ENCODE data around the gene HIVEP1. TPM values are rescaled to one million over a fixed set of nuclear protein-coding genes. Genes with fewer than 3 reads are reported as not detected.

Gene HIVEP1
- total RNA-seq, 3 donors from 2014 or later (not counting 1 experiment from before 2014, with no cell fraction given): 26.3 to 37.9 (median 28.4) TPM

DNA sequence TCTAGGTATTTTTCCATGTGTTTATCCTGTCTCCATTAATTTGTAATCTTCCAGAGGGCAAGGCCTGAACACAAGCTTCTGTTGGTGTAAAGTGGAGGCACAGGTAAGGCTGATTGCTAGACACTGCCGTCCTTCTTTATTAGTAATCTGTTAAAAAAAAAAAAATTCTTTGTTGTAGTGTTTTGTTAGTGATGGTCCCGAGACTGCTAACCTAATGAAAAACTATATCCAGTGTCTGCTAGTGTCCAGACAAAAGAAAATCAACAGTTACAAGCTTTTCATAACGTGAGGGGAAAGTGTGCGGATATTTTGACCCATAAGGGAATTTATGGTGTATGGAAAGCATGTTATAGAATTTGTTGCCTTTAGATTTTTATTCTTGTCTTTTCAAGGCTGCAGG lies 4.2 kb upstream of the HIVEP1 start:
- Mint-ChIP-seq H3K27ac (peak overlapping the region; percentile 98), H3K36me3 (no peaks in the 10 kb centered on the region), H3K4me1 (peaks cover 28 to 34% of the 10 kb centered on the region in 2 donors), H3K9me3 (no peaks in the 10 kb centered on the region), H3K4me3 (peak overlapping the region; percentile 99), H3K27me3 (ENCODE audit: low read depth in 2 of 2) (no peaks in the 10 kb centered on the region)
- H3K36me3 ChIP-seq (ENCODE audit: control insufficient read depth, insufficient read depth, low read length): no peaks in the 10 kb centered on the region
- WGBS (ENCODE audit: insufficient coverage): 76% methylated on average over 3 of the region's 4 CpGs
- no peak for DNase-seq
- H3K4me1 ChIP-seq (ENCODE audit: control insufficient read depth, insufficient read depth, low read length): peaks cover 16% of the 10 kb centered on the region
- H3K27me3 ChIP-seq (ENCODE audit: control insufficient read depth, insufficient read depth, low read length): no peaks in the 10 kb centered on the region
- intact Hi-C loops (cut with micrococcal nuclease): loop anchor here (1.0 kb wide), 1 partner anchor 33 kb away; no protein-coding TSS in a partner anchor
- no peaks in the 10 kb centered on the region for H3K9me3 ChIP-seq (ENCODE audit: control insufficient read depth, insufficient read depth, low read length)
- H3K4me3 ChIP-seq (ENCODE audit: low read length): peak overlapping the region; percentile 81
- TF ChIP-seq, protein P1, sequence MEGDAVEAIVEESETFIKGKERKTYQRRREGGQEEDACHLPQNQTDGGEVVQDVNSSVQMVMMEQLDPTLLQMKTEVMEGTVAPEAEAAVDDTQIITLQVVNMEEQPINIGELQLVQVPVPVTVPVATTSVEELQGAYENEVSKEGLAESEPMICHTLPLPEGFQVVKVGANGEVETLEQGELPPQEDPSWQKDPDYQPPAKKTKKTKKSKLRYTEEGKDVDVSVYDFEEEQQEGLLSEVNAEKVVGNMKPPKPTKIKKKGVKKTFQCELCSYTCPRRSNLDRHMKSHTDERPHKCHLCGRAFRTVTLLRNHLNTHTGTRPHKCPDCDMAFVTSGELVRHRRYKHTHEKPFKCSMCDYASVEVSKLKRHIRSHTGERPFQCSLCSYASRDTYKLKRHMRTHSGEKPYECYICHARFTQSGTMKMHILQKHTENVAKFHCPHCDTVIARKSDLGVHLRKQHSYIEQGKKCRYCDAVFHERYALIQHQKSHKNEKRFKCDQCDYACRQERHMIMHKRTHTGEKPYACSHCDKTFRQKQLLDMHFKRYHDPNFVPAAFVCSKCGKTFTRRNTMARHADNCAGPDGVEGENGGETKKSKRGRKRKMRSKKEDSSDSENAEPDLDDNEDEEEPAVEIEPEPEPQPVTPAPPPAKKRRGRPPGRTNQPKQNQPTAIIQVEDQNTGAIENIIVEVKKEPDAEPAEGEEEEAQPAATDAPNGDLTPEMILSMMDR (IDR thresholded peaks at IDR 0.05): no peak
- H3K27ac ChIP-seq (ENCODE audit: low read length): peak overlapping the region; percentile 96
- ATAC-seq: no peak

DNA sequence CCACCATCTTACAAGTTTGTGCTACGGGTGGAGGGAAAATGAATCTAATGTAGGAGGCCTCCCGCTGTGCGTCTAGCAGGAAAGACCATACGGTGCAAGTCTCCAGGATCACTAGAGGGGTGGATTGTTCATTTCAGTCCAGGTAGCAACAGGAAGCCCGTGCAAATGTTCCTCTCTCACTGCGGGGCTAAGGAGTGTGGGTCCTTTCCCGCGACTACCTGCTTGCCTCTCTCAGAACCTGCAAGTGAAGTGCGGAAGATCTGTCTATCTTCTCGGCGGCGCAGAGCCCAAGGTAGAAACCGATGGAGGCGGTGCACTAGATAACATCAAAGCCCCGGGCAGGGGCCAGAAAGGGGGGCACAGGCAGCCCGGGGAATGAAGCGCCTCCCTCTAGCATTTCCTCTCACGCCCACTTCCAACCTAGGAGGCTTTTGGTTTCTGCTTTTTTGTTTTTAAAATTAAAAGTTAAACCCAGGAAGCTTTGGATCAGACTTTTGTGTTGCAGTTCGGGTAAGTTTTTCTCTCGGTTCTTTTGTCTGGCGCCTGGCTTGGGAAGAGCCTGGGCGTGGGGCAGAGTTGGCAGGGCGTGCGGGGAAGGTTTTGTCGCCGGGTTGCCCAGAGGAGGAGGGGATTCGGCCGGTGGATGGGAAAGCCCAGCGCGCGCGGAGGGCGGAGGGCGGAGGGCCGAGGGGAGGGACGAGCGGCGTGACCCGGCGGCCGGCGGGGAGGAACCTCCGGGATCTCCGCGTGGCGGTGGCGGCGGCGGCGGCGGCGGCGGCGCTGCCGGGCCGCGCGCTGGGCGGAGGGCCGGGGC lies 3.5 kb upstream of the HIVEP1 start:
- intact Hi-C loops (cut with micrococcal nuclease): loop anchor here (1.0 kb wide), 1 partner anchor 33 kb away; no protein-coding TSS in a partner anchor

DNA sequence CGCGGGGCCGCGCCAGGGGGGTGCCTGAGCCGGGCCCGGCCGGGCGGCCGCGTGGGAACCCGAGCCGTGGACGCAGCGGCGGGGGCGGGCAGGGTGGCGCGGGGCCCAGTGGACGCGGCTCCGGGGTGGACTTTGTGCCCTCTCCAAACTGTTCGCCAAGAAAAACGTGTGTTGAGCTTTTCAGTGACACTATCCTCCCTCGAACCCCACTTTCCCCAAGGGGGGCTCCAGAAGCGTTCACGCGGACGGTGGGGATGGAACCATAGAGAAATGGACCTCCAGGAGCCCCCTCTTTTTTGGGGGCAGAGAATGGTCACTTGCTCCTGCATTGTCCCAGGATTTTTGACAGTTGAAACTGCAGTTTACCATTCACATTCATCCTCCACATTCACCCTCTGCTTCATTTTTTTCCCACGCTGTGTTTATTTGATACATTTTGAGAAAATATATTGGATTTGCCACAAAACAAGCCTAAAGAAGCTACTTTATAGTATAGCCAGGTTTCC lies 2.9 kb upstream of the HIVEP1 start:
- no peak for DNase-seq
- peaks cover 36 to 40% of the 10 kb centered on the region in 2 donors for H3K4me1 Mint-ChIP-seq
- H3K9me3 Mint-ChIP-seq: no peaks in the 10 kb centered on the region
- no peak for ATAC-seq
- H3K4me3 Mint-ChIP-seq: peak overlapping the region; percentile 96
- TF ChIP-seq, protein P1 (IDR thresholded peaks at IDR 0.05): no peak
- intact Hi-C loops (cut with micrococcal nuclease): no loop called here
- Histone ChIP-seq H3K36me3 (ENCODE audit: control insufficient read depth, insufficient read depth, low read length) (no peaks in the 10 kb centered on the region), H3K4me3 (ENCODE audit: low read length) (peak overlapping the region; percentile 66), H3K27me3 (ENCODE audit: control insufficient read depth, insufficient read depth, low read length) (no peaks in the 10 kb centered on the region), H3K9me3 (ENCODE audit: control insufficient read depth, insufficient read depth, low read length) (no peaks in the 10 kb centered on the region), H3K4me1 (ENCODE audit: control insufficient read depth, insufficient read depth, low read length) (peaks cover 21% of the 10 kb centered on the region), H3K27ac (ENCODE audit: low read length) (peak overlapping the region; percentile 91)
- under 1% methylated on average over 28 of the region's 29 CpGs for WGBS (ENCODE audit: insufficient coverage)
- H3K27ac Mint-ChIP-seq: peak overlapping the region; percentile 98
- peaks cover 0 to 4% of the 10 kb centered on the region in 2 donors for H3K27me3 Mint-ChIP-seq (ENCODE audit: low read depth in 2 of 2)
- no peaks in the 10 kb centered on the region for H3K36me3 Mint-ChIP-seq

More for the DNA sequence above, 3.5 kb upstream of the HIVEP1 start:
- Histone ChIP-seq H3K36me3 (ENCODE audit: control insufficient read depth, insufficient read depth, low read length) (no peaks in the 10 kb centered on the region), H3K9me3 (ENCODE audit: control insufficient read depth, insufficient read depth, low read length) (no peaks in the 10 kb centered on the region), H3K27ac (ENCODE audit: low read length) (peak overlapping the region; percentile 96), H3K4me1 (ENCODE audit: control insufficient read depth, insufficient read depth, low read length) (peaks cover 21% of the 10 kb centered on the region), H3K4me3 (ENCODE audit: low read length) (peak overlapping the region; percentile 81), H3K27me3 (ENCODE audit: control insufficient read depth, insufficient read depth, low read length) (no peaks in the 10 kb centered on the region)
- DNase-seq: peak; percentile 75 to 93
- Mint-ChIP-seq H3K36me3 (no peaks in the 10 kb centered on the region), H3K4me1 (peaks cover 35 to 40% of the 10 kb centered on the region in 2 donors), H3K4me3 (peak overlapping the region; percentile 99), H3K9me3 (no peaks in the 10 kb centered on the region), H3K27ac (peak overlapping the region; percentile 98), H3K27me3 (ENCODE audit: low read depth in 2 of 2) (peaks cover 0 to 4% of the 10 kb centered on the region in 2 donors)
- peak; percentile 28 to 46 (median 42) for ATAC-seq
- WGBS (ENCODE audit: insufficient coverage): under 1% methylated on average over 57 of the region's 60 CpGs
- TF ChIP-seq, protein P1 (IDR thresholded peaks at IDR 0.05): no peak

All from natural killer cell (primary cell).